Kidney (tissue), 14 donors: Measurements from ENCODE around the gene IL4R. TPM values are rescaled to one million over a fixed set of nuclear protein-coding genes. Genes with fewer than 3 reads are reported as not detected.

ENCODE experiments used
- DNase-seq, 5 donors: peaks; one replicate each; pipeline ENCODE4 v3.0.0-alpha.2; 2013 to 2020
- FAIRE-seq: peaks from 2 replicates; lab custom pipeline; 2012; peaks lifted over from hg19 to GRCh38; lab: Jason Lieb, UNC
- H3K27ac ChIP-seq, 2 donors: one replicate each; pipeline ENCODE4 v1.7.0; 2013; ENCODE audit warnings: low read depth in 2 of 2, low read length in 2 of 2, inconsistent platforms in 1 of 2
- H3K27me3 ChIP-seq: one replicate; pipeline ENCODE4 v1.7.1; 2013; ENCODE audit warnings: low read length, inconsistent platforms; ENCODE audit not compliant: control insufficient read depth, insufficient read depth
- H3K36me3 ChIP-seq, 3 donors: one replicate each; pipeline versions ENCODE4 v1.7.0 to v1.7.1; 2013; ENCODE audit warnings: low read length in 3 of 3, control low read depth in 1 of 3, inconsistent platforms in 1 of 3; ENCODE audit not compliant: insufficient read depth in 3 of 3, control insufficient read depth in 2 of 3
- H3K4me1 ChIP-seq, 3 donors: one replicate each; pipeline versions ENCODE4 v1.7.0 to v1.7.1; 2013; ENCODE audit warnings: low read length in 3 of 3, inconsistent platforms in 1 of 3, low read depth in 1 of 3; ENCODE audit not compliant: control insufficient read depth in 2 of 3, insufficient read depth in 2 of 3
- H3K4me3 ChIP-seq, 3 donors: one replicate each; pipeline versions ENCODE4 v1.7.0 to v1.8.1; 2013; ENCODE audit warnings: low read length in 3 of 3, control low read depth in 1 of 3, inconsistent platforms in 1 of 3
- H3K9ac ChIP-seq, 3 donors: one replicate each; pipeline versions ENCODE4 v1.7.0 to v1.7.1; 2013; ENCODE audit warnings: low read length in 3 of 3, control low read depth in 1 of 3, inconsistent platforms in 1 of 3
- H3K9me3 ChIP-seq, 3 donors: one replicate each; pipeline versions ENCODE4 v1.7.0 to v1.7.1; 2013; ENCODE audit warnings: low read length in 3 of 3, control low read depth in 1 of 3, inconsistent platforms in 1 of 3; ENCODE audit not compliant: control insufficient read depth in 2 of 3, insufficient read depth in 1 of 3
- intact Hi-C: fragments of 100-400 bp; cut with DNase I; formaldehyde crosslinking; loops from one replicate; pipeline ENCODE4 v1.11.1; 2022
- polyA plus RNA-seq: library from polyadenylated mRNA; stranded (reverse); fragments of 350-450 nt; fragmentation: Illumina TruSeq; extraction: RNeasy Lipid Tissue Mini Kit (QIAGEN cat#74804); gene quantifications from one replicate; pipeline ENCODE4 v1.2.3, GENCODE V29; 2014; ENCODE audit warnings: low read depth, low replicate concordance; ENCODE audit not compliant: insufficient read depth
- total RNA-seq: library from RNA; stranded (reverse); fragmentation: NEBNext Ultra II Directional; extraction: Animal tissue kit (Norgen Biotek cat#: 25700); gene quantifications from one replicate; pipeline ENCODE4 v1.2.1, GENCODE V29; 2021
- TF ChIP-seq, protein P1 (sequence below): IDR thresholded peaks from 3 replicates; pipeline ENCODE4 v1.5.1; 2012; ENCODE audit warnings: mild to moderate bottlenecking, moderate library complexity, borderline replicate concordance; ENCODE audit not compliant: insufficient read depth; ENCODE audit errors: extremely low read depth
- donor health status: control.
- donor health status: control.
- donor health status: control.
- donor health status: control.
- donor health status: control.
- donor health status: DM: yes; HTN: yes; CAD: no.
- donor health status: Normal renal cell carcinoma (clear cell type).

The IL4R gene
- total and polyA plus RNA-seq, 2 donors from 2014 or later = 13.8 to 115 TPM

DNA sequence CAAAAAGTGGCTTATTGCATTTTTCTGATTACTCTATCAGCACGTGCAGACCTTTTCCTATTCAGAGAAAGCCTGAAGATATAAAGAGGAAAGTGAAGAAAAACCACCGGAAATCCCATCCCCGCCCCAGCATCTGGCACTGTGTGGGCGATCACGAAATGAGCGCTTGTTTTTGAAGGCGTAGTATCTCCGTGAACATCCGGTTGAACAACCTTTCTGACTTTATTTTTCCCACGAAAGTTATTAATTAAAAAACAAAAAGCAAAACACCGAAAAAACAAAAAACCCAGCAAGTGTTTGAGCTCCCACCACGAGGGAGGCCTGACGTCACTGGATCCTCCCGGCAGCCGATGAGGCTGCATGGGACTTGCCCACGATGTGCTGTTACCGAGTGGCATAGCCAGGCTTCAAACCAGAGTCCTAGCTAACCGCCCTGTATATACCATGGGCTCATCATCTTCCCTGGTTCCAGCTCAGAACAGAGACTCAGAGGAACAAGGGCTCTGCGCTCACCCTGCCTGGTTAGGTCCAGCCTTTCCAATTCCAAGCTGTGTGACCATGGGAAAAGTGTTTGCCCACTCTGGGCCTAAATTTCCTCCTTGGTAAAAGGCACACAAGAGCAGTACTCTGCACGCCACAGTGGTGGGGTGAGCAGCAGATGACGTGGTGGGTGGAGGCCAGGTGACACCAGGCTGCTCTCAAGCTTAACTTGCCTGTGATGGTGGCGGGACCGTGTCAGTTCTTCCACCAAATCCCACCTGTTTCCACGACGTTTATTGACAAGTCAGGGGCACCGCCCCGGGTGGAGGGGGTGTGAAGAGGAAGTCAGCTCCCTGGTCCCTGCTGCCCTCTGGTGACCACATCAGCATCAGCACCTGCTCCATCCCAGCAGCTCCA, 53.9 kb downstream of the IL4R start:
- Histone ChIP-seq H3K9ac (peak overlapping the region in 1 of 3 donors; percentile 48), H3K4me1 (peaks cover 0 to 6% (median 6%) of the 10 kb centered on the region in 3 donors), H3K4me3 (peak overlapping the region in 2 of 3 donors; percentile 1 to 40), H3K27me3 (no peaks in the 10 kb centered on the region), H3K36me3 (no peaks in the 10 kb centered on the region), H3K9me3 (no peaks in the 10 kb centered on the region), H3K27ac (peak overlapping the region; percentile 33 to 34)
- intact Hi-C loops = loop anchor here (5.0 to 10.0 kb wide), 2 partner anchors 130 to 193 kb away; no protein-coding TSS in a partner anchor
- TF ChIP-seq, protein P1, sequence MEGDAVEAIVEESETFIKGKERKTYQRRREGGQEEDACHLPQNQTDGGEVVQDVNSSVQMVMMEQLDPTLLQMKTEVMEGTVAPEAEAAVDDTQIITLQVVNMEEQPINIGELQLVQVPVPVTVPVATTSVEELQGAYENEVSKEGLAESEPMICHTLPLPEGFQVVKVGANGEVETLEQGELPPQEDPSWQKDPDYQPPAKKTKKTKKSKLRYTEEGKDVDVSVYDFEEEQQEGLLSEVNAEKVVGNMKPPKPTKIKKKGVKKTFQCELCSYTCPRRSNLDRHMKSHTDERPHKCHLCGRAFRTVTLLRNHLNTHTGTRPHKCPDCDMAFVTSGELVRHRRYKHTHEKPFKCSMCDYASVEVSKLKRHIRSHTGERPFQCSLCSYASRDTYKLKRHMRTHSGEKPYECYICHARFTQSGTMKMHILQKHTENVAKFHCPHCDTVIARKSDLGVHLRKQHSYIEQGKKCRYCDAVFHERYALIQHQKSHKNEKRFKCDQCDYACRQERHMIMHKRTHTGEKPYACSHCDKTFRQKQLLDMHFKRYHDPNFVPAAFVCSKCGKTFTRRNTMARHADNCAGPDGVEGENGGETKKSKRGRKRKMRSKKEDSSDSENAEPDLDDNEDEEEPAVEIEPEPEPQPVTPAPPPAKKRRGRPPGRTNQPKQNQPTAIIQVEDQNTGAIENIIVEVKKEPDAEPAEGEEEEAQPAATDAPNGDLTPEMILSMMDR = peak; percentile 79
- FAIRE-seq (no peak), DNase-seq (peak; percentile 40 to 92 (median 70))

DNA sequence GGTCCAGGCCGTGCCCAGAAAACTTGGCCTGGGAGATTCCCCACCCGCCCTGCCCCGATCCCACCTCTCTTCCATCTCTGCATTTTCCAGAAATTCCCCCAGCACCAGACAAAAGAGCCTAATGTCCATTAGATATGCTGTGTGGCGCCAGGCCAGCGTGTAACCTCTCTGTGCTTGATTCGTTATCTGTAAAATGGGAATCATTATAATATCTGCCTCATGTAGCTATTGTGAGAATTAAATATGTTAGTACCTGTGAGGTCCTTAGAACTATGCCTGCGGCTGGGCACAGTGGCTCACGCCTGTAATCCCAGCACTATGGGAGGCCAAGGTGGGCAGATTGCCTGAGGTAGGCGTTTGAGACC, 54.6 kb downstream of the IL4R start:
- Histone ChIP-seq H3K36me3 (no peaks in the 10 kb centered on the region), H3K9ac (no peak overlapping the region), H3K27ac (no peak overlapping the region), H3K4me3 (no peak overlapping the region), H3K27me3 (no peaks in the 10 kb centered on the region), H3K4me1 (peaks cover 0 to 6% (median 6%) of the 10 kb centered on the region in 3 donors), H3K9me3 (no peaks in the 10 kb centered on the region)
- DNase-seq (no peak), FAIRE-seq (no peak)
- intact Hi-C loops = loop anchor here (5.0 to 10.0 kb wide), 2 partner anchors 131 to 194 kb away; no protein-coding TSS in a partner anchor
- TF ChIP-seq, protein P1 = no peak

DNA sequence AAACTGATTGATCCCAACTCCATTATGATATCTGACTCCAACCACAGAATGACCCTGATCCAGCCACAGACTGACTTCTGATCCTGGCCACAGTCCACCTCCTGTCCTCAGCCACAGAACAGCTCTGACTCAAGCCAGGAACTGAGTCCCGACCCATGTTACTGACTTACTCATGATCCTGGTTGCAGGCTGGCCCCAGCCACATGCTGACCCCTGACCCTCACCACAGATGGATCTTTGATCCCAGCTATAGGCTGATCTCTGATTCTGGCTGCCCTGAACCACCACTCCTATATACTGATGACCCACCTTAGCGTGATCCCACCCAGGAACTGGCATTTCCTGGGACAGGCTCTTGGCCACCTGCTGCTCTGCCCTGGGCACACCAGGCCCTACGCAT, 56.0 kb downstream of the IL4R start:
- Histone ChIP-seq H3K9ac (no peak overlapping the region), H3K27ac (no peak overlapping the region), H3K4me3 (no peak overlapping the region), H3K36me3 (no peaks in the 10 kb centered on the region), H3K4me1 (peaks cover 0 to 6% (median 6%) of the 10 kb centered on the region in 3 donors), H3K9me3 (no peaks in the 10 kb centered on the region), H3K27me3 (no peaks in the 10 kb centered on the region)
- TF ChIP-seq, protein P1 = no peak
- intact Hi-C loops = loop anchor here (5.0 to 10.0 kb wide), 2 partner anchors 133 to 195 kb away; no protein-coding TSS in a partner anchor
- FAIRE-seq = no peak
- no peak for DNase-seq
